Astrocyte (in vitro differentiated cells and primary cell): ENCODE data around the gene MCOLN1. TPM values are rescaled to one million over a fixed set of nuclear protein-coding genes. Genes with fewer than 3 reads are reported as not detected.

Experiments
- DNase-seq: peaks from one replicate; pipeline ENCODE4 v3.0.0-alpha.2; 2010; ENCODE audit warnings: low read depth
- FAIRE-seq: peaks from 2 replicates; lab custom pipeline; 2011; peaks lifted over from hg19 to GRCh38; lab: Jason Lieb, UNC
- H2AFZ ChIP-seq: 2 replicates; pipeline ENCODE4 v1.6.0; 2012; ENCODE audit warnings: low read depth, low read length, inconsistent platforms
- H3K27ac ChIP-seq: 2 replicates; pipeline ENCODE4 v1.5.1; 2011; ENCODE audit warnings: low read depth, low read length, inconsistent platforms
- H3K27me3 ChIP-seq: 2 replicates; pipeline ENCODE4 v1.6.0; 2011; ENCODE audit warnings: low read length, inconsistent platforms; ENCODE audit not compliant: insufficient read depth
- H3K36me3 ChIP-seq: 2 replicates; pipeline ENCODE4 v1.5.1; 2011; ENCODE audit warnings: low read length, inconsistent platforms; ENCODE audit not compliant: insufficient read depth
- H3K4me1 ChIP-seq: 2 replicates; pipeline ENCODE4 v1.5.1; 2011; ENCODE audit warnings: low read length, inconsistent platforms; ENCODE audit not compliant: insufficient read depth
- H3K4me2 ChIP-seq: 2 replicates; pipeline ENCODE4 v1.6.0; 2012; ENCODE audit warnings: low read length, inconsistent platforms
- H3K4me3 ChIP-seq: 2 replicates; pipeline ENCODE4 v1.5.1; 2011; ENCODE audit warnings: low read depth, mild to moderate bottlenecking, low read length, inconsistent platforms; ENCODE audit not compliant: insufficient read depth
- H3K79me2 ChIP-seq: 2 replicates; pipeline ENCODE4 v1.6.0; 2012; ENCODE audit warnings: mild to moderate bottlenecking, low read length, inconsistent platforms; ENCODE audit not compliant: insufficient read depth
- H3K9ac ChIP-seq: 2 replicates; pipeline ENCODE4 v1.6.0; 2012; ENCODE audit warnings: mild to moderate bottlenecking, low read length, inconsistent platforms
- H3K9me3 ChIP-seq: 2 replicates; pipeline ENCODE4 v1.5.1; 2012; ENCODE audit warnings: low read depth, mild to moderate bottlenecking, low read length, inconsistent platforms; ENCODE audit not compliant: insufficient read depth
- H4K20me1 ChIP-seq: 2 replicates; pipeline ENCODE4 v1.6.0; 2012; ENCODE audit warnings: low read length, inconsistent platforms; ENCODE audit not compliant: insufficient read depth
- H3K27ac Mint-ChIP-seq: one replicate; pipeline ENCODE4 v1.8.0; 2021; ENCODE audit warnings: mild to moderate bottlenecking, mixed read lengths; ENCODE audit not compliant: unreplicated experiment
- H3K27me3 Mint-ChIP-seq: one replicate; pipeline ENCODE4 v1.8.0; 2021; ENCODE audit warnings: low read depth, mixed read lengths; ENCODE audit not compliant: unreplicated experiment
- H3K36me3 Mint-ChIP-seq: one replicate; pipeline ENCODE4 v1.8.0; 2021; ENCODE audit warnings: low read depth, mixed read lengths; ENCODE audit not compliant: unreplicated experiment
- H3K4me1 Mint-ChIP-seq: one replicate; pipeline ENCODE4 v1.8.0; 2021; ENCODE audit warnings: low read depth, mixed read lengths; ENCODE audit not compliant: unreplicated experiment
- H3K4me3 Mint-ChIP-seq: one replicate; pipeline ENCODE4 v1.8.0; 2021; ENCODE audit warnings: mild to moderate bottlenecking, moderate library complexity, mixed read lengths; ENCODE audit not compliant: unreplicated experiment
- H3K9me3 Mint-ChIP-seq: one replicate; pipeline ENCODE4 v1.8.0; 2021; ENCODE audit warnings: mild to moderate bottlenecking, mixed read lengths; ENCODE audit not compliant: unreplicated experiment
- EZH2 ChIP-seq: IDR thresholded peaks from 2 replicates; pipeline ENCODE4 v1.6.1; 2012; ENCODE audit warnings: mild to moderate bottlenecking, low read length, inconsistent platforms; ENCODE audit not compliant: insufficient read depth
- total RNA-seq: library from RNA; stranded (reverse); gene quantifications from 2 replicates; pipeline ENCODE4 v1.2.1, GENCODE V29; 2021
- TF ChIP-seq, protein P1 (sequence below): IDR thresholded peaks from 2 replicates; pipeline ENCODE4 v1.5.1; 2011; ENCODE audit warnings: low read depth, mild to moderate bottlenecking, inconsistent platforms, low read length, moderate library complexity; ENCODE audit not compliant: insufficient read depth

Gene MCOLN1
- total RNA-seq, 1 donor from 2014 or later: 26.2 TPM

DNA sequence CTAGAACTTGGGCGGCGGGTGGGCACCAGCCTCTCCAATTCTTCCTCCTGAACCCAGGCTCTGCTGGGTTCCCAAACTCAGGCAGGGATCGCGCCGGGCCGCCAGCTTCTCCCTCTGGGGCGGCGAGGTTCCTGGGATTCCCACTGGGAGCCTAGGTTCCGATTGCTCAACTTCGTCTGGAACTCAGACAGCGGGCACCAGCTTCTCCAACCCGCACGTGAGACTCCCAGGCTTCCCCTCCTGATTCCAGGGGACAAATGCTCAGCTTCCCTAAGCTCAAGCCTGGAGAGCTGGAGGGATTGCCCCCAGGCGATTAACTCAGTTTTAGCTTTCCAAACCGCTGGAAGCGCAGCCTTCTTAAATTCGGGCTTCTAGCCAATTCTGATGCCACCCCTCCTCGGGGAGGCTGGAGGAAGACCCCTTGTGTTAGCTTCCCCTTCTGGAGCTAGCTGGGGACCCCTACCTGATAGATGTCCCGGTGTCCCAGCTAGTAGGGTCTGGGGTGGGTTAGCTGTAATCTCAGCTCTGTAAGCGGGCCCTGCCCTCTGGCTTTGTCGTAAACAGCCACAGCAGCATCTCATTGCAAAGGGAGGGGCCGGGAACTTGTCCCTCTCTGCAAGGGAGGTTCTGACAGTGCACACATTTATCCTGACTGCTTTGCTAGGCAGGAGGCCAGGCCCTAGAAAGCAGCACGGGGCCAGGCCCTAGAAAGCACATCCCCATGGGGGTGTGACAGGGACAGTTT is 671 bp downstream of the MCOLN1 start:
- no peaks in the 10 kb centered on the region for H3K9me3 ChIP-seq
- H3K4me1 ChIP-seq: peaks cover 15% of the 10 kb centered on the region
- peaks cover 22% of the 10 kb centered on the region for H3K79me2 ChIP-seq
- peak overlapping the region; percentile 82 for H3K4me3 Mint-ChIP-seq
- H4K20me1 ChIP-seq: peaks cover 5% of the 10 kb centered on the region
- FAIRE-seq (no peak), DNase-seq (no peak)
- H3K4me3 ChIP-seq: peak overlapping the region; percentile 72
- H2AFZ ChIP-seq: peak overlapping the region; percentile 81
- no peak for TF ChIP-seq EZH2
- no peaks in the 10 kb centered on the region for H3K27me3 ChIP-seq
- H3K36me3 Mint-ChIP-seq: no peaks in the 10 kb centered on the region
- H3K9ac ChIP-seq: peak overlapping the region; percentile 84
- peak overlapping the region; percentile 14 for H3K27ac ChIP-seq
- peak overlapping the region; percentile 99 for H3K4me2 ChIP-seq
- peaks cover 7% of the 10 kb centered on the region for H3K4me1 Mint-ChIP-seq
- H3K27me3 Mint-ChIP-seq: no peaks in the 10 kb centered on the region
- no peak overlapping the region for H3K27ac Mint-ChIP-seq
- H3K9me3 Mint-ChIP-seq: no peaks in the 10 kb centered on the region
- peaks cover 4% of the 10 kb centered on the region for H3K36me3 ChIP-seq

DNA sequence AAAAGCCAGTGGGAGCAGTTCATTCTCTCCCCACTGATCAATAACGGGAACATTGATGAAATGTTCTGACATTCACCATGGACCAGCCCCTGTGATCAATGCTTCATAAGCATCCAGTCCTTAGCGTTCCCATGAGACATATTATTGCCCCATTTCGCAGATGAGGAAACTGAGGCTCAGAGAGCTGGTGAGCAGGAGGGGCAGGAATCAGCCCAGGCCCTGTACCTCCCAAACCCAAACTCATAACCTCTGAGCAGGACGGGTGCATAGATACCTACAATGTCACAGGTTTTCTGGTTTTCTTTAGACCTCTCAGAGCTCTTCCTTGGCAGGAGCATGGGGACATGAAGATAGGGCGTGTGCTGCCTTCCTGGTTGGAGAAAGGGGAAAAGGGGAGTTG is 2.1 kb downstream of the MCOLN1 start:
- TF ChIP-seq, protein P1, sequence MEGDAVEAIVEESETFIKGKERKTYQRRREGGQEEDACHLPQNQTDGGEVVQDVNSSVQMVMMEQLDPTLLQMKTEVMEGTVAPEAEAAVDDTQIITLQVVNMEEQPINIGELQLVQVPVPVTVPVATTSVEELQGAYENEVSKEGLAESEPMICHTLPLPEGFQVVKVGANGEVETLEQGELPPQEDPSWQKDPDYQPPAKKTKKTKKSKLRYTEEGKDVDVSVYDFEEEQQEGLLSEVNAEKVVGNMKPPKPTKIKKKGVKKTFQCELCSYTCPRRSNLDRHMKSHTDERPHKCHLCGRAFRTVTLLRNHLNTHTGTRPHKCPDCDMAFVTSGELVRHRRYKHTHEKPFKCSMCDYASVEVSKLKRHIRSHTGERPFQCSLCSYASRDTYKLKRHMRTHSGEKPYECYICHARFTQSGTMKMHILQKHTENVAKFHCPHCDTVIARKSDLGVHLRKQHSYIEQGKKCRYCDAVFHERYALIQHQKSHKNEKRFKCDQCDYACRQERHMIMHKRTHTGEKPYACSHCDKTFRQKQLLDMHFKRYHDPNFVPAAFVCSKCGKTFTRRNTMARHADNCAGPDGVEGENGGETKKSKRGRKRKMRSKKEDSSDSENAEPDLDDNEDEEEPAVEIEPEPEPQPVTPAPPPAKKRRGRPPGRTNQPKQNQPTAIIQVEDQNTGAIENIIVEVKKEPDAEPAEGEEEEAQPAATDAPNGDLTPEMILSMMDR: no peak
- TF ChIP-seq EZH2: no peak
- FAIRE-seq (no peak), DNase-seq (no peak)

DNA sequence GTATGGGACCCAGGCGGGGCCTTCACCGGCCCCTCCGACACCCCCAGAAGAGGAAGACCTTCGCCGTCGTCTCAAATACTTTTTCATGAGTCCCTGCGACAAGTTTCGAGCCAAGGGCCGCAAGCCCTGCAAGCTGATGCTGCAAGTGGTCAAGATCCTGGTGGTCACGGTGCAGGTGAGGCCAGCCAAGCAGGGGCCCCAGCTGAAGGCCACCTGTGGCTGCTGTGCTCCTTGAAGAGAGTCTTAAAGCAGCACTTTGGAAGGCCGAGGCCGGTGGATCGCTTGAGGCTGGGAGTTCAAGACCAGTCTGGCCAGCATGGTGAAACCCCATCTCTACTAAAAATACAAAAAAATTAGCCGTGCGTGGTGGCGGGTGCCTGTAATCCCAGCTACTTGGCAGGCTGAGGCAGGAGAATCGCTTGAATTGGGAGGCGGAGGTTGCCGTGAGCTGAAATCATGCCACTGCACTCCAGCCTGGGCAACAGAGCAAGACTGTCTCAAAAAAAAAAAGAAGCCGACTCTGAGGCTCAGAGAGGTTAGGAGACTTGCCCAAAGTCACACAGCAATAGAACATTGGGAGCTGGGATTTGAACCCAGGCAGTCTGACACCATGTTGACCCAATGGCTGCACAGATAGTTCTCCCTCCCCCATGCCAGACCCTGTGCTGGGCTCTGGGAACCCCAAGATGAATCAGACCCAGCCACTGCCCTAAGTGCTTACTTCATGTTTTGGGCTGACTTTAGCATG is 2.7 kb downstream of the MCOLN1 start:
- no peak overlapping the region for H3K4me3 ChIP-seq
- no peak overlapping the region for H3K27ac ChIP-seq
- peaks cover 22% of the 10 kb centered on the region for H3K79me2 ChIP-seq
- H4K20me1 ChIP-seq: peaks cover 5% of the 10 kb centered on the region
- peaks cover 7% of the 10 kb centered on the region for H3K4me1 Mint-ChIP-seq
- no peak for DNase-seq
- peaks cover 15% of the 10 kb centered on the region for H3K4me1 ChIP-seq
- H3K27ac Mint-ChIP-seq: no peak overlapping the region
- H2AFZ ChIP-seq: no peak overlapping the region
- no peak overlapping the region for H3K4me3 Mint-ChIP-seq
- no peak overlapping the region for H3K4me2 ChIP-seq
- peaks cover 4% of the 10 kb centered on the region for H3K36me3 ChIP-seq
- TF ChIP-seq, protein P1: no peak
- no peak for TF ChIP-seq EZH2
- no peaks in the 10 kb centered on the region for H3K27me3 ChIP-seq
- FAIRE-seq: no peak
- H3K9me3 Mint-ChIP-seq: no peaks in the 10 kb centered on the region
- no peak overlapping the region for H3K9ac ChIP-seq
- H3K9me3 ChIP-seq: no peaks in the 10 kb centered on the region
- no peaks in the 10 kb centered on the region for H3K27me3 Mint-ChIP-seq
- no peaks in the 10 kb centered on the region for H3K36me3 Mint-ChIP-seq

More for the DNA sequence above, 2.1 kb downstream of the MCOLN1 start:
- Histone ChIP-seq H3K9ac (no peak overlapping the region), H3K27ac (no peak overlapping the region), H3K4me1 (peaks cover 15% of the 10 kb centered on the region), H3K4me3 (no peak overlapping the region), H3K4me2 (no peak overlapping the region), H2AFZ (no peak overlapping the region), H3K9me3 (no peaks in the 10 kb centered on the region), H4K20me1 (peaks cover 5% of the 10 kb centered on the region), H3K79me2 (peaks cover 22% of the 10 kb centered on the region), H3K27me3 (no peaks in the 10 kb centered on the region), H3K36me3 (peaks cover 4% of the 10 kb centered on the region)
- Mint-ChIP-seq H3K27me3 (no peaks in the 10 kb centered on the region), H3K4me1 (peaks cover 7% of the 10 kb centered on the region), H3K4me3 (no peak overlapping the region), H3K9me3 (no peaks in the 10 kb centered on the region), H3K27ac (no peak overlapping the region), H3K36me3 (no peaks in the 10 kb centered on the region)
